HCT116 (cell line): ENCODE measurements around the gene OTOGL. TPM values are rescaled to one million over a fixed set of nuclear protein-coding genes. Genes with fewer than 3 reads are reported as not detected.

ENCODE experiments used
- ATAC-seq: fragments of 200-7000 bp; cut with Tn5 transposase; 2 replicates; pipeline ENCODE4 v1.9.1; 2020; ENCODE audit warnings: mild to moderate bottlenecking, moderate library complexity
- BruUV-seq: library from RNA; stranded (reverse); fragments of 400-500 nt; replicated peaks from 2 replicates; lab custom pipeline; 2021; lab: Mats Ljungman, UMichigan
- CTCF ChIA-PET: fragments of 300-600 bp; sonication (Branson Sonifier 250); formaldehyde crosslinking; loops from one replicate; lab custom pipeline; 2021; ENCODE audit warnings: antibody characterized with exemption; lab: Charles Lee
- POLR2A ChIA-PET: fragments of 300-600, 350-600 bp; sonication (Branson Sonifier 250); formaldehyde crosslinking; loops from one replicate; lab custom pipeline; 2021; ENCODE audit warnings: antibody characterized with exemption; lab: Charles Lee
- RAD21 ChIA-PET, 2 experiments: fragments of 300-600 bp; sonication (Branson Sonifier 250); formaldehyde crosslinking; loops; one replicate each; lab custom pipeline; 2023; ENCODE audit warnings: low total read pairs in 2 of 2; ENCODE audit not compliant: uncharacterized antibody in 2 of 2, unreplicated experiment in 2 of 2, low non-redundant PET in 1 of 2; lab: Charles Lee
- DNase-seq: peaks from one replicate; pipeline ENCODE4 v3.0.0-alpha.2; 2010; ENCODE audit warnings: low read depth, low spot score
- H2AFZ ChIP-seq: fragments of 200-600 bp; shearing (Covaris generic), sonication (generic); 2 replicates; pipeline ENCODE4 v1.6.1; 2017; ENCODE audit warnings: low read depth, mixed run types, mixed read lengths, antibody characterized with exemption, low read length; ENCODE audit not compliant: poor library complexity, severe bottlenecking
- H3K27ac ChIP-seq: 2 replicates; pipeline ENCODE4 v1.5.1; 2012; ENCODE audit warnings: low read depth, low read length
- H3K27me3 ChIP-seq: fragments of 200-600 bp; sonication (generic); 2 replicates; pipeline ENCODE4 v1.6.1; 2016; ENCODE audit warnings: mixed run types, low read length, mixed read lengths; ENCODE audit not compliant: insufficient read depth
- H3K36me3 ChIP-seq, 2 experiments: fragments of 200-500 bp in 1 of 2; fragments of 200-600 bp in 1 of 2; sonication (Bioruptor generic) in 1 of 2; sonication (generic) in 1 of 2; 2 replicates each; pipeline versions ENCODE4 v1.5.1 to v1.6.1; 2014 to 2016; ENCODE audit warnings: low read length in 2 of 2, inconsistent platforms in 1 of 2, mixed read lengths in 1 of 2, mixed run types in 1 of 2; ENCODE audit not compliant: insufficient read depth in 2 of 2, control insufficient read depth in 1 of 2
- H3K4me1 ChIP-seq, 2 experiments: fragments of 200-600 bp in 1 of 2; sonication (generic) in 1 of 2; 2 replicates each; pipeline versions ENCODE4 v1.5.1 to v1.6.1; 2012 to 2017; ENCODE audit warnings: low read length in 2 of 2, inconsistent platforms in 1 of 2, mild to moderate bottlenecking in 1 of 2, mixed read lengths in 1 of 2, mixed run types in 1 of 2, moderate library complexity in 1 of 2; ENCODE audit not compliant: insufficient read depth in 2 of 2, control insufficient read depth in 1 of 2
- H3K4me2 ChIP-seq: fragments of 200-600 bp; sonication (generic); 2 replicates; pipeline ENCODE4 v1.6.1; 2017; ENCODE audit warnings: mixed run types, low read length, mixed read lengths
- H3K4me3 ChIP-seq, 2 experiments: fragments of 200-600 bp in 1 of 2; sonication (generic) in 1 of 2; replicated peaks in 1 of 2; 2 replicates each; pipeline ENCODE4 v1.5.1; 2011 to 2016; ENCODE audit warnings: low read length in 2 of 2, control low read depth in 1 of 2, low read depth in 1 of 2, mild to moderate bottlenecking in 1 of 2, mixed read lengths in 1 of 2, mixed run types in 1 of 2
- H3K79me2 ChIP-seq: fragments of 200-600 bp; sonication (generic); 2 replicates; pipeline ENCODE4 v1.6.1; 2017; ENCODE audit warnings: mild to moderate bottlenecking, mixed run types, low read length, moderate library complexity, mixed read lengths; ENCODE audit not compliant: insufficient read depth
- H3K9ac ChIP-seq: fragments of 200-600 bp; sonication (generic); 2 replicates; pipeline ENCODE4 v1.6.1; 2016; ENCODE audit warnings: low read length, mixed read lengths
- H3K9me2 ChIP-seq: fragments of 200-600 bp; sonication (generic), shearing (Covaris generic); 2 replicates; pipeline ENCODE4 v1.6.1; 2017; ENCODE audit warnings: mixed run types, mild to moderate bottlenecking, moderate library complexity; ENCODE audit not compliant: insufficient read depth
- H3K9me3 ChIP-seq, 2 experiments: fragments of 200-500 bp in 1 of 2; fragments of 200-600 bp in 1 of 2; sonication (Bioruptor generic) in 1 of 2; sonication (generic) in 1 of 2; 2 replicates each; pipeline ENCODE4 v1.6.1; 2014 to 2017; ENCODE audit warnings: low read length in 2 of 2, mixed read lengths in 2 of 2, inconsistent platforms in 1 of 2, low read depth in 1 of 2, mild to moderate bottlenecking in 1 of 2, mixed run types in 1 of 2, moderate library complexity in 1 of 2; ENCODE audit not compliant: control insufficient read depth in 1 of 2, insufficient read depth in 1 of 2
- H4K20me1 ChIP-seq: fragments of 200-600 bp; sonication (generic), shearing (Covaris generic); 2 replicates; pipeline ENCODE4 v1.6.1; 2017; ENCODE audit warnings: mixed run types, mild to moderate bottlenecking, moderate library complexity; ENCODE audit not compliant: insufficient read depth
- ATF3 ChIP-seq: IDR thresholded peaks from 2 replicates; pipeline ENCODE4 v1.6.1; 2012
- CBX3 ChIP-seq: IDR thresholded peaks from 2 replicates; pipeline ENCODE4 v1.6.1; 2012; ENCODE audit warnings: low read depth
- CTCF ChIP-seq, 3 experiments: fragments of 200-600 bp in 1 of 3; sonication (generic) in 1 of 3; IDR thresholded peaks in 2 of 3; conservative IDR thresholded peaks in 1 of 3; 2 replicates each; pipeline ENCODE4 v1.5.1; 2012 to 2017; ENCODE audit warnings: low read depth in 2 of 3, low read length in 2 of 3, antibody characterized with exemption in 1 of 3, borderline replicate concordance in 1 of 3, control low read depth in 1 of 3, mild to moderate bottlenecking in 1 of 3, mixed read lengths in 1 of 3, mixed run types in 1 of 3, moderate library complexity in 1 of 3; ENCODE audit not compliant: insufficient read depth in 1 of 3
- ELF1 ChIP-seq: IDR thresholded peaks from 2 replicates; pipeline ENCODE4 v1.6.1; 2012; ENCODE audit warnings: low read depth, borderline replicate concordance
- EZH2 ChIP-seq: fragments of 200-600 bp; sonication (generic); IDR thresholded peaks from 2 replicates; pipeline ENCODE4 v1.6.1; 2017; ENCODE audit warnings: antibody characterized with exemption, mixed run types
- EZH2phosphoT487 ChIP-seq: fragments of 200-600 bp; IDR thresholded peaks from 2 replicates; pipeline ENCODE4 v1.6.1; 2018; ENCODE audit warnings: antibody characterized with exemption, borderline replicate concordance
- FOSL1 ChIP-seq: IDR thresholded peaks from 2 replicates; pipeline ENCODE4 v1.6.1; 2012; ENCODE audit warnings: low read depth
- JUND ChIP-seq: IDR thresholded peaks from 2 replicates; pipeline ENCODE4 v1.6.1; 2012
- MAX ChIP-seq: IDR thresholded peaks from 2 replicates; pipeline ENCODE4 v1.6.1; 2012
- POLR2A ChIP-seq: IDR thresholded peaks from 2 replicates; pipeline ENCODE4 v1.7.0; 2011; ENCODE audit warnings: borderline replicate concordance; ENCODE audit not compliant: insufficient read depth, insufficient read length; ENCODE audit errors: extremely low read depth
- RAD21 ChIP-seq: IDR thresholded peaks from 2 replicates; pipeline ENCODE4 v1.6.1; 2012; ENCODE audit warnings: low read depth, mild to moderate bottlenecking
- REST ChIP-seq: IDR thresholded peaks from 2 replicates; pipeline ENCODE4 v1.6.1; 2012; ENCODE audit warnings: low read depth
- SIN3A ChIP-seq: IDR thresholded peaks from 2 replicates; pipeline ENCODE4 v1.6.1; 2012; ENCODE audit warnings: low read depth
- SP1 ChIP-seq: IDR thresholded peaks from 2 replicates; pipeline ENCODE4 v1.6.1; 2012; ENCODE audit warnings: low read depth
- SRF ChIP-seq: IDR thresholded peaks from 2 replicates; pipeline ENCODE4 v1.6.1; 2012; ENCODE audit warnings: low read depth
- TCF7L2 ChIP-seq: IDR thresholded peaks from 2 replicates; pipeline ENCODE4 v1.7.0; 2011; ENCODE audit warnings: borderline replicate concordance, inconsistent platforms; ENCODE audit not compliant: insufficient read depth, insufficient read length; ENCODE audit errors: extremely low read depth
- YY1 ChIP-seq: IDR thresholded peaks from 2 replicates; pipeline ENCODE4 v1.6.1; 2011; ENCODE audit warnings: low read length, low read depth, moderate library complexity, mild to moderate bottlenecking; ENCODE audit not compliant: insufficient replicate concordance; ENCODE audit errors: extremely low read depth
- ZFX ChIP-seq: fragments of 450-650 bp; IDR thresholded peaks from 2 replicates; pipeline ENCODE4 v1.6.1; 2017
- intact Hi-C: fragments of 100-400 bp; cut with micrococcal nuclease; formaldehyde crosslinking; loops from 2 replicates; pipeline ENCODE4 v1.10.0; 2022
- total RNA-seq: library from RNA; stranded (reverse); gene quantifications from one replicate; pipeline ENCODE4 v1.2.1, GENCODE V29; 2021; ENCODE audit not compliant: unreplicated experiment

Gene OTOGL
- total RNA-seq, 1 experiment from 2014 or later: not detected

- Histone ChIP-seq H3K9ac (no peak overlapping the region), H3K27me3 (no peaks in the 10 kb centered on the region), H3K27ac (no peak overlapping the region), H3K9me2 (no peaks in the 10 kb centered on the region), H3K79me2 (no peaks in the 10 kb centered on the region), H3K4me1 (no peaks in the 10 kb centered on the region), H2AFZ (no peak overlapping the region), H3K9me3 (no peaks in the 10 kb centered on the region), H4K20me1 (no peaks in the 10 kb centered on the region), H3K4me2 (no peak overlapping the region), H3K4me3 (no peak overlapping the region), H3K36me3 (no peaks in the 10 kb centered on the region)
- ChIA-PET CTCF (interaction anchor here (0.9 to 1.2 kb wide), 2 partner anchors 10 to 65 kb away, joined by 3 to 5 read pairs; no protein-coding TSS in a partner anchor), RAD21 (no interaction called here), POLR2A (no interaction called here)
- DNase-seq: no peak
- no TSS peak for BruUV-seq
- intact Hi-C loops: no loop called here
- no peak for TF ChIP-seq ATF3
- TF ChIP-seq SIN3A: no peak
- TF ChIP-seq POLR2A: no peak
- TF ChIP-seq EZH2phosphoT487: no peak
- TF ChIP-seq MAX: no peak
- no peak for TF ChIP-seq CBX3
- TF ChIP-seq SP1: no peak
- TF ChIP-seq ELF1: no peak
- TF ChIP-seq TCF7L2: no peak
- TF ChIP-seq YY1: no peak
- no peak for TF ChIP-seq CTCF (IDR thresholded peaks at IDR 0.05 in 2 of 3, conservative IDR thresholded peaks at IDR 0.05 in 1 of 3; ENCODE audit: borderline replicate concordance in 1 of 3, insufficient read depth in 1 of 3, low read depth in 2 of 3, low read length in 2 of 3)
- no peak for TF ChIP-seq ZFX
- TF ChIP-seq JUND: no peak
- TF ChIP-seq FOSL1: no peak
- TF ChIP-seq EZH2: no peak
- TF ChIP-seq RAD21: no peak
- no peak for TF ChIP-seq REST
- no peak for TF ChIP-seq SRF
- no peak for ATAC-seq
These were observed 160.9 kb downstream of the OTOGL start for GRCh38 chr12:80260269-80260668.
